Measurements from ENCODE around the gene CDK13.

Gene CDK13

DNA sequence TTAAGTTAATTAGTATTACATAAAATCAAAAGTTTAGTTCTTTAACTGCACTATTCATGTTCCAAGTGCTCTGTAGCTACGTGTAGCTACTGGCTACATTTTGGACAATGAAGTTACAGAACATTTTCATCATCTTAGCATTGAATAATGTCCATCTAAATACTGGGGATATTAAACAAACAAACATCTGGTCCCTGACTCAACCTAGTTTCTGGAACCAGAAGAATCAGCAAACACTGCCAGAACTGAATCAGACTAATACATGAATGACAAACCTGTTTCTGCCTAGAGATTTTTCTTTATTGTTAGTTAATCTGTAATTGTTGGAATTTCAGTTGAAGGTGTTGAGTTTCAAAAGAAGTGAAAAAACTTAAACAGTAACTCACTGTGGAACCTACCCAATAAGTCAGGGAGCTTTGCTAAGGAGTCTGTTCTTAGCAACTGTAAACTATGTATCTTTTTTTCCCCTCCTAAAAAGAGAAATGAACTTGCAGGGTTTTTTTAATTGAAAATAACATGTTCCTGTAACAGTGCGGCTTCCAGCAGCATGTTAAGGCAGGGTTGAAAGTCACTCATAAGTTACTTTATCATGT lies 58.3 kb downstream of the CDK13 start:
- DNase-seq (ENCODE audit: low read depth): no peak

DNA sequence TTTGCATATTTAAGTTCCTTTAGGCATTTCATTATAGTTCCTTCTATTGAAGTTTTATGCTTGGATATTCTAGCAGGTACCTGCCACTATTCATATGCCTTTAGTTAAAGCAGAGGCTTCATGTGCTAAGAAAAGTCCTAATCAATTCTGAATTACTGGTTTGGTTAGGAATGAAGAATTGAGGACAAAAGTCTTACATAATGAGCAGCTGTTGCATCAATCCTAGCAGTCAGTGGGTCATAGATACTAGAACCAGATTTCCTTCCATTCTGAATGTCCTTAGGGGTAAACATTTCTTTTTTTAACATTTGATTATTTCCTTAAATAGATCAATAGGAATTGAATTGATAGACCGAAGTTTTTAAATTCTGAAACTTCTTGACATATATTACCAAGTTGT lies 59.2 kb downstream of the CDK13 start:
- DNase-seq (ENCODE audit: low read depth): no peak

DNA sequence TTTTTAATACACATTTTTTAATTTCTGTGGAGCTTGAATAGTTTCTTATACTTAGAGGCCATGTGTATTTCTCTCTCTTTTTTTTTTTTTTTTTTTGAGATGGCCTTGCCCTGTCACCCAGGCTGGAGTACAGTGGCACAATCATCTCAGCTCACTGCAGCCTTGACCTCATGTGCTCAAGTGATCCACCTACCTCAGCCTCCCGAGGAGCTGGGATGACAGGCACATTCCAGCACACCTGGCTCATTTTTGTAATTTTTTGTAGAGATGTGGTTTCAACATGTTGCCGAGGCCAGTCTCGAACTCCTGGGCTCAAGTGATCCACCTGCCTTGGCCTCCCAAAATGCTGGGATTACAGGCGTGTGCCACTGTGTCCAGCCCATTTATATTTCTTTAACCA lies 64.3 kb downstream of the CDK13 start:
- DNase-seq (ENCODE audit: low read depth): no peak

DNA sequence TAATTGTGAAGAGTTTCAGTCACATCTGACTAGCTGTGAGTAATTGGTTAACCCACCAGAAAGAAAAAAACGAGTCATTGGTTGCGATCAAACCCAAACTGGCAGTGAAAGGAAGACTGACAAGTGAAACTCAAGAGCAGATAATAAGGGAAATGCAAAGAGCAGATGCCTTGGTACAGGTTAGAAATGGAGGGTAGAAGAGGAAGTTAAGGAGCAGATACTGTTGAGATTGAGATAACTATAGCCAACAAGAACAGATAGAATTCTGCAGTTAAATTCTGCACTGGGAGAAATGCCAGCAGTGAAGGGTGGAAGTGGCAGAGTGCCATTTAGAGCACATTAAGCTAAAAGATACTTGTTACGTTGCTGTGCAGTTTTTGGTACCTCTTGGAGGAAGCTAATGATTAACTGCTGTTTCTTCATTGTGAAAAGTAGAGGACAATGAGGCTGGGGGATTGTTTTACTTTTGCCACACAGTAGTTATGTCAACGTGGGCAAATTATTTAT lies 65.8 kb downstream of the CDK13 start:
- no peak for DNase-seq (ENCODE audit: low read depth)

DNA sequence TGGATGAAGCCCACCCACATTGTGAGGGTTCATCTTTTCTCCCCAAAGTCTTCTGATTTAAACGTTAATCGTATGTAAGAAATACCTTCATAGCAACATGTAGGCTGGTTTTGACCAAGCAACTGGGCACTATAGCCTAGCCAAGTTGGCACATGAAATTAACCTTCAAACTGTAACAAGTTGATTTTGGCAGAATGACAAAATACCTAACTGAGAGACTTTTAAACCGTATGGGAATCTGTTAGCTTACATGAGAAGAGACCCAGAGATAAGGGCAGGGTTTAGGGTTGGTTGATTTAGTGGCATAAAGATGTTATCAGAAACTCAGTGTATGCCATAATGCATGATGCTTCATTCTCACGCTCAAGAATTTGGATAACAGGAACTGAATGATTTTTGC lies 69.5 kb downstream of the CDK13 start:
- no peak for DNase-seq (ENCODE audit: low read depth)

DNA sequence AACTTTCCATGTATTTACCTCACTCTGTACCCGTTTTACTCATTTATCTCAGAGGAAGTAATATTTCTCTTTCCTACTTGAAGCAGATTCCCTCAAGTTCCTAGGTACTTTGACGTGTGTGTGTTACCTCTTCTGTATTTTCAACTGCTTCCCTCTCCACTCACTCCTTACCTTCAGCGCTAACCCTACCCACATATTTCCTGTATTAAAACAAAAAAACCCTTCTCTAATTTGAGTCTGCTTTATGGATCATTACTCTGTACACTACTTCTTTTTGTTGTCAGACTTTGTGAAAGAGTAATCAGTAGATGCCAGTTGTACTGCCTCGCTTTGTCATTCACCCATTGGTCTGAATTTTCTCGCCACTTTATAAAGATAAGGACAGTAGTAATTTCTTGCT lies 74.0 kb downstream of the CDK13 start:
- no peak for DNase-seq (ENCODE audit: low read depth)

DNA sequence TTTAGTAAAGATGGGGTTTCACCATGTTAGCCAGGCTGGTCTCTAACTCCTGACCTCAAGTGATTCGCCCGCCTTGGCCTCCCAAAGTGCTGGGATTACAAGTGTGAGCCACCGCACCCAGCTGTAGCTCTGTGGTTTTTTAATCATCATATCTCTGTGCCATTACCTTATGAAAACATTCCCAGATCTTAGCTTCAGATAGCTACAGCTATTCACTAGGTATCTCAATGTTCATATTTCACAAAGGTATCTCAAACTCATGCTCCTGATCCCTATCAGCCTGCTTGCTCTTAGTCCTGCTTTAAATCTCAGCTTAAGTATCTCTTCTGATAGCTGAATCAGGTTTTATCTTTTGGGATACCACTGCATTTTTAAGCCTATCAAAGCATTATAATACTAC lies 74.8 kb downstream of the CDK13 start:
- DNase-seq (ENCODE audit: low read depth): no peak

DNA sequence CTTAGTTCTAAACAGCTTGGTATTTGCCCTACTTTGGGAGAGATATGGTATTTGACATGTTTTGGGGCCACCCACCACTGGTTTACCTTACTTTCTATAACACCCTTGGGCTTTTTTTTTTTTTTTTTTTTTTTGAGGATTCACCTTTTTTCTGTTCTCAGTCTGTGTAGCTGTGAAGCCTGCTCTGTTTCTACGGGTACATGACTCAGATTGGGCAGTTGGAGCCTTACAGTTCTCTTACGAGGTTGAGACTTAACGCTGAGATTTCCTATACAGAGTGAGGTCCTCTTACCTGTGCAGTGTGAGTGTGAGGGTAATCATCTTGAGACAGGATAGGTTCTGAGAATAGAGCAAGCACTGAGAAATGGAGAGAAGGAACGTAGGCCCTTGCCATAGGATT lies 77.5 kb downstream of the CDK13 start:
- DNase-seq (ENCODE audit: low read depth): no peak

DNA sequence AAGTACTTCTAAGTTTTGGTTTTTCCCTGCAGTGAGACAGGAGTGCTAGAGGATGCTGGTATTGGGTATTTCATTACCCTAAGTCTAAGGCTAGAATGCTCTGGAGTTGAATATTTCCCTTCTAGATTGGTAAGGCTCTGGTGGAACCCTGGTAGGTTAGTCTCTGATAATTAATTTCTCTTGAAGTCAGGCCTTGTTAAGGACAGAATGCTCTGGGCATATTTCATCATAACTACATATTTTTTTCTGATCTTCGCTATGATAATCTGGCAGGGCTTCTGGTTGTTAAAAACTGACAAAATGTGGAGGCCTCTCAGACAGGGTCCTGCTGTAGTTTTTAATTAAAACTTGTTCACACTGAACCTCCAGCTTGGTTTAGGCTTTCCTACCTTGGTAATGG lies 83.8 kb downstream of the CDK13 start:
- no peak for DNase-seq (ENCODE audit: low read depth)

DNA sequence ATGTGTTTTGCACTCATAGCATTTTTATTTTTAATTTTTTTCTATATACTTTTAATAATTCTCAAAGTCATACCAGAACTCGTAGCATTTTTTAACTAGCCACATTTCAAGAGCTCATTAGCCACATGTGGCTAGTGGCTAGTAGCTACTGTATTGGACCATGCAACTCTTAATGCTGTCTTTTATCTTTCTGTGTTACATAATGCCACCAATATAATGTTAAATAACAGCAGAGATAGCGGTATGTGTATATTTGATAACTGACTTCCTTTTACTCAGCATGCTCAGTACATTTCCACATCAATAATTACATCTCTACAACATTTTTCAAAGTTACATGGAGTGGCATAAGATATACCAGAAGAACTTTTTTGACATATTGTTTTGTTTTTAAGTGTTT lies 91.4 kb downstream of the CDK13 start:
- no peak for DNase-seq (ENCODE audit: low read depth)

DNA sequence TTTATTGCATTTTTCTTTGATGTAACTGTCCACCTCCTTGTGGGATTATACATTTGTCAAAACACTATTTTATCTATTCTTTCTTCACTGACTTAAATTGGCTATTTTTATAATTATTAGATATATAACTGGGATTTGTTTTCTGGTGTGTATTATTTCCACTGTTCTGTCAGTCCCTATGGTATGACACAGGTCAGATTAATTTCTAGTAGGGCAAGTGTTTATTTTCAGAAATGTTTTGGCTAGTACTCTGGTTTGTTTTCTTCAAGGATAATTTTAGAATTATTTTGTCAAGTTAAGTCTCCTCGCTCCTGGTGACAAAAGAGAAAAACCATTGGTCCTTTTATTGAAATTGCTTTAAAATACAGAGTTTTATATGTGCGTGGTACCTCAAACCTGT lies 93.1 kb downstream of the CDK13 start:
- DNase-seq (ENCODE audit: low read depth): no peak

DNA sequence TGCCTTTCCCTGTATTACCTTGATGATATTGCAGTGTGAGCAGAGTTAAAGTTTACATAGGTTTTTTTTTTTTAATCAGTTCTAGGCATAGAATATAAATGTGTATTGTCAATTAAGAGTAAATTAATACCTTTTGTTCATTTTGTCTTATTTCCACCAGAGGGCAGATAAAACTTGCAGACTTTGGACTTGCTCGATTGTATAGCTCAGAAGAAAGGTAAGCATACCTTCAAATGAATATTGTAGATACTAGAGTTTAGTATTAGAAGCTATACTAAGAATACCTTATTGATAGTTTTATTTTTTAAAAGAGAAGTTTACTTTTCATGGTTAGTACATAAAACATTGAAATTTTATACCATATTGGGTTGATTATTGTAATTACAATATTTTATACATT lies 97.6 kb downstream of the CDK13 start:
- no peak for DNase-seq (ENCODE audit: low read depth)

DNA sequence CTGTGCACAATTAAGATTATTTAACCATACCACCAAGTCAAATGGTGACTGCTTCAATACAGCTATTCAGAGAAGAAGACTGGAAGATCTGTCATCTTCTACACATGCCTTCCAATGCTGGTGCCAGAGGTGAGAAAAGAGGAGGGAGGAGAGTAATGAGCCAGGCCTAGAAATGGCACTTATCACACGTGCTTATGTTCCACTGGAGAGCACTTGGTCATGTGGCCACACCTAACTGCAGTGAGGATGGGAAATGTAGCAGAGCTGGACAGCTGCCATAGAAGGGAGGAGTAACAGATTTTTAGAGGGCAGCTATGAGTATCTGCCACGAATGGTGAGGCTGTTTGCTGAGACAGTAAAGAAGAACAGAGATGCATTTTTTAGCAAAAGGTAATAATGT lies 107.2 kb downstream of the CDK13 start:
- no peak for DNase-seq (ENCODE audit: low read depth)

DNA sequence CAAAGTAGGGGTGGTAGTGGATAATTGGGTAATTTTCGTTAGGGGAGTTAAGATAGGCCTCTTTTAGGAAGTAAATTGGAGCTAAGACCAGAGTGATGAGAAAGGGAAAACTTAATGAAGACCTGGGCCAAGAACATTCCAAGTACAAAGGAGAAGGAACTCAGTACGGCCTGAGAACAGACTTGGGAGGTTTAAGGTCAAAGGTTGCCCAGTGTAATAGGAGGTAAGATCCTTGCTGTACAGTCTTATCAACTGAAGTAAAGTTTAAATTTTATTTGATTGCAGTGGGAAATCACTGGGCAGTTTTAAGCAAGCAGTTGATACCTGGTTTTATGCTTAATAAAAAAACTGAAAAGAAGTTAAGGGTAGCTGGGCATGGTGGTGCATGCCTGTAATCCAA lies 108.0 kb downstream of the CDK13 start:
- no peak for DNase-seq (ENCODE audit: low read depth)

DNA sequence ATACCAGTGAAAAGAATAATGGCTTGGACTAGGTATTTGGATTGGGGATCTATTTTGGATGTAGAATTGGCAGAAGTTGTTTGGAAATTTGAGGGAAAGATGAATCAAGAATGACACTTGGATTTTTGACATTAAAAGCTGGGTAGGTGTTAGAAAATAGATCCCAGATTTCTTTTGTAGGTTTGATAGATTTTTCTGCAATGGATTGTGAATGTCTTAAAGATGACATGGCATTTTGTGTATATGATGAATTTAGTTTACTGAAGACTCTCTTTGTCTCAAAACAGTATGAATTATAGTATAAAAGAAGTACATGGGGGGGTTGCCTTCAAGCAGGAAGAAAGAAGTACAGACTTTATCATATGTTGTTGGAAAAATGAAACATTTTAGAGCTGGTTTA lies 108.6 kb downstream of the CDK13 start:
- no peak for DNase-seq (ENCODE audit: low read depth)

DNA sequence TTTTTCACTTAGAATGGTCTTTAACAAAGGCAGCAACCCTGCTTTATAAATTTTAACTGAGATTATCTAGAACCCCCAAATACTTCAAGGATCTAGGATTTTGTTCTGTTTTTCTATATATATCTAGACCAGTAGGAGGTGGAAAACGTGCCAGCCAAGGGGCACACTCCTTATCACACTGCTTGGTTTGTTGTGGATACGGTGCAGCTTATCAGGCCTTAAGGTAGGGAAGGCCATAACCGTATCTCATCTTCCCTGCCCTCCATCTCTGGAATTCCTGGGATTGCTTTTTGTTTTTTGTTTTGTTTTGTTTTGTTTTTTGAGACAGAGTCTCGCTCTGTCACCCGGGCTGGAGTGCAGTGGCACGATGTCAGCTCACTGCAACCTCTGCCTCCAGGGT lies 109.0 kb downstream of the CDK13 start:
- DNase-seq (ENCODE audit: low read depth): no peak

DNA sequence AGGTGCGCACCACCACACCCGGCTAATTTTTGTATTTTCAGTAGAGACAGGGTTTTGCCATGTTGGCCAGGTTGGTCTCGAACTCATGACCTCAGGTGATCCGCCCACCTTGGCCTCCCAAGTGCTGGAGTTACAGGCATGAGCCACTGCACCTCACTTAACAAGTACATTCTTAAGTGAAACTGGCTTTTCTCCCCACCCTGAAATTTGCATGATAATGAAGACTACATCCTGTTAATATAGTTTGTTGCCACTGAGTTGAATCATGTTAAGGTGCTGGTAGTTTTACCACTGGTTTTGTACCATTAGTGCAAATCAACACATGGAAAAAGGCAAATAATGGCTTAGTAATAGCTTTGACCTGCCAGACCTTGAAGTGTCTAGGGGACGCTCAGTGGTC lies 122.2 kb downstream of the CDK13 start:
- no peak for DNase-seq (ENCODE audit: low read depth)

DNA sequence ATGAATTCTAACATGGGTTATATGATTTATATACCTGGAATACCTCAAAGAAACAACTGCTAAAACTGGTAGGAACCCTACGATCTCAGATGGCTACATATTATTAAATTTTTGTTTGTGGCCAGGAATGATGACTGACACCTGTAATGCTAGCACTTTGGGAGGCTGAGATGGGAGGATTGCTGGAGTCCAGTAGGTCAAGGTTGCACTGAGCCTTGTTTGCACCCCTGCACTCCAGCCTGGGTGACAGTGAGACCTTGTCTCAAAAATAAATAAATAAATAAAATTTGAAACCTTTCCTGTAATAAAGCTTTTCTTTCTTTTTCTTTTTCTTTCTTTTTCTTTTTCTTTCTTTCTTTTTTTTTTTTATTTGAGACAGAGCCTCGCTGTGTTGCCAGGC lies 123.2 kb downstream of the CDK13 start:
- DNase-seq (ENCODE audit: low read depth): no peak

DNA sequence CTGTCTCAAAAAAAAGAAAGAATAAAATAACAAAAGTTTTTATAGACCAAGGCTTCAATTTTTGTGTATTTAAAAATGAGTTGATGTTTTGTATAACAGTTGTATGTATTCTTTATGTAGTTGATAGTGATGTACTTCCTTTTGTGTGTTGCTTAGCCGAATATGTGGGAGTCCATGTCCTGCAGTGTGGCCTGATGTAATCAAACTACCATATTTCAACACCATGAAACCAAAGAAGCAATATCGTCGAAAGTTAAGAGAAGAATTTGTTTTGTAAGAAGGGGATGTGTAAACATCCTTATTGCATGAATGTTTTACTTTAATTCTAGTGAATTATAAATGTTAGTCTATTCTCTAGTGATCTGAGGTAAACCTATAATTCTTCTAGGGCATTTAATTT lies 127.8 kb downstream of the CDK13 start:
- DNase-seq (ENCODE audit: low read depth): no peak

DNA sequence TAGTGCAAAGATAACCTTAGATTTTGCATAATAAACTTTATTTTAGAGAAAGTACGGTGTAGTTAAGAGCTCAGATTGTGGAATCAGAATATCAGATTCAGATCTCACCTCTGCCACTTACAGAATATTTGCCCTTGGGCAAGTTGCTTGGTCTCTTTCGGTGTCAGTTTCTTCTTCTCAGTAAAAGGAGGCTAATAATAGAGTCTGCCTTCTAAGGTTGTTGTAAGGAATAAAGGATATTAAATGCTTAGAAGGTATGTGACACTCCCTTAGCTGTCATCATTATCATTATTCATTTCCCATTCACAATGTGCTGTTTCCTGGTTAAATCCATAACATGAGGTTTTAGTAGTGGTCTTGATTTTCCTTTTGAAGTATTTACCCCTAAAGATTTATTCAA lies 142.1 kb downstream of the CDK13 start:
- no peak for DNase-seq (ENCODE audit: low read depth)

DNA sequence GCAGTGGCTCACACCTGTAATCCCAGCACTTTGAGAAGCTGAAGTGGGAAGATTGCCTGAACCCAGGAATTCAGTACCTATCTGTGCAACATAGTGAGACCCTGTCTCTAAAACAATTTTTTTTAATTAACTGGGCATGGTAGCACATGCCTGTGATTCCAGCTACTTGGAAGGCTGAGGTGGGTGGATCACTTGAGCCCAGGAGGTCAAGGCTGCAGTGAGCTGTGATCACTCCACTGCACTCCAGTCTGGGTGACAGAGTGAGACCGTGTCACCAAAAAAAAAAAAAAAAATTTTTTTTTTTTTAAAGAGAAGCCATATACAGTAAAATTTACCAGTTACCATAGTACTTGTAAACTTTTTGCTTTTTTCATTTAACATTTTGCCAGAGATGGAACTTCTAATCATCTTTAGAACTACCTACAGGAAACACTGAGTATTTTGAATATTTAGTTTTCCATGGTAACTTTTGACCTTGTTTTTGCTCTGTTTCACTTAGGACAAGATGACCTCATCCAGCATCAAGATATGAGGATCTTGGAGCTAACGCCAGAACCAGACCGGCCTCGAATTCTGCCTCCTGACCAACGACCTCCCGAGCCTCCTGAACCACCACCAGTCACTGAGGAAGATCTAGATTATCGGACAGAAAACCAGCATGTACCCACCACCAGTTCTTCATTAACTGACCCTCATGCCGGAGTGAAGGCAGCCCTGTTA lies 143.7 kb downstream of the CDK13 start:
- DNase-seq (ENCODE audit: low read depth): no peak

DNA sequence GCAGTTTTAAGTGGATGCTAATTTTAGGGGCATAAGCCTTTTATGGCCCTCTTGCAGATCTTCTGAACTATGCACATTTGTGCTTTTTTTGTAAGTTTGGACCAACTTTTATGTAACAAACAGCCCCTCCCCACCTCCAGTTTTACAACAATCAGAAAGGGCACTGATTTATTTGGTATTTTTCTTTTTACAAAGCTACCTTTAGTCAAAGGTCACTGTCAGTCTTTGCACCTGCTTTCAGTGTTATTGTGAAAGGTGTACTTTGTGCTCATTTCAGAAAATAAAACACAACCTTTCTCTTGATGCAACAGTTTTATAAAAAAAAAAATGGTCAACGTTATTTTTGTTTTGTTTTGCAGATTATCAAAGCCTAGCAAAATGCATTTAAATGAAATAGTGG lies 145.2 kb downstream of the CDK13 start:
- no peak for DNase-seq (ENCODE audit: low read depth)

DNA sequence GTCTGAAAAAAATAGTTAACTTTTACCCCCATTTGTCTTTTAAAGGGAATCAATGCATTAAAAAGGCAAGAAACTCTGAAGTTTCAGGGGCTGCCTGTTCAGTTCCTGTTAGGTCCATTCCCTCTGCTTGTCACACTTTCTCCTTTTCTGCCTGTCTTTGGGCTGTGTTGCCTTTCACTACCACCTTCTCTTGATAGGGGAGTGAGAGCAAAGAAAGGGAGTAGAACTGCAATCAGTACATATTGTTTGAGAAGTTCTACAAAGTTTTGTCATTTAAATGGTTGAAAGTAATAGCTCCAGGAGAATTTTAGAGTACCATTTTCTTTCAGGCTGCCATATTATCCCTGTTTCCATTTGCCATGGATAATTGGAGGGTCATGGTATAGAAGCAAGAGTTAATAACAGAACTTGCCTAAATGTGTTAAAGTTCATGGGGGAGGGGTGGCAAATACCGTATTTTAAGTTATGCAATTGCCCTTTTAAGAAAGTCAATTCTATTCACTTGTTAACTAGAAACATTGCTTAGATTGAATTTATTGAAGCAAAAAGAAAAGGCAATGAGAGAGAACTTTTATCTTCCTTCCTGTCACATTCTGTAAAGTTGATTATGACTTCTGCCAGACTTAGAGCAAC lies 145.8 kb downstream of the CDK13 start:
- no peak for DNase-seq (ENCODE audit: low read depth)

DNA sequence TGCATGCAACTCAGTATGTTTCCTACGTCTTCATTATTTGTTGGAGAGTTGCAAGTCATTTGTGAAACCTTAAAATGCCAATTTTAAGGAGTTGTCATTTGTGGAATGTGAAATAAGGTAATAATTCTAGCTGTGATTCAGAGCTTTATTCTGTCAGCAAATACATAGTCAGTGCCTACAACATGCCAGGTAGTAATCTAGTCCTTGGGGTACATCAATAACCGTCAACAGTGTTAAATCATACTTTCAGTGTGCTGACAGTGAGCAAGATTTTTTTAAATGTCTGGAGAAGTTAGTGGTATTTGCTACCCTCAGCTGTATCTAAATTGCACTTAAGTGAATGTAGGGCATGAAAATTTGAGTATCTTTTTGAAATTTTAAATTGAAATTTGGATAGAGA lies 147.7 kb downstream of the CDK13 start:
- DNase-seq (ENCODE audit: low read depth): no peak
